Measurements from ENCODE around the gene UBE2L5. TPM values are rescaled to one million over a fixed set of nuclear protein-coding genes. Genes with fewer than 3 reads are reported as not detected.

UBE2L5 gene
- total RNA-seq, 3 donors from 2014 or later: 0.98 to 1.3 TPM; not detected in 1

DNA sequence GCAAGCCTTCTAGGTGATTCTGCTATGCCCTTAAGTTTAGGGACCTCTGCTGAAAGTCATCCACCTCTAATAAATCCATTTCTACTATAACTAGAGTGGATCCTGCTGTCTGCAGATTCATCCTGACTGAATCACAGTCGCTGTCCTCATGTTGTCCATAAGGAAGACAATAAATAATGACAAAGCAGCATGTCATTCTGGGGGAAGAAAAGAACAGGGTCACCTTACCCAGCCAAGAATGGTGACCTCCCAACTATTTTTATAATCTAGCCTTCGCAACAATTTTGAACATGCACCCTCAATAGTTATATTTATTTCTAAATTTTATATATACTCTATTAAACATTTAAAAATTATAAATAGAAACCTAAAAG is 45.0 kb upstream of the UBE2L5 start:
- DNase-seq (ENCODE audit: low spot score in 2 of 2): no peak
- Histone ChIP-seq H3K36me3 (no peaks in the 10 kb centered on the region), H3K9me3 (no peaks in the 10 kb centered on the region), H3K4me3 (no peak overlapping the region), H3K4me1 (no peaks in the 10 kb centered on the region), H3K27ac (no peak overlapping the region), H3K27me3 (no peaks in the 10 kb centered on the region)
- TF ChIP-seq POLR2AphosphoS5 (IDR thresholded peaks at IDR 0.05): no peak
- TF ChIP-seq, protein P1, sequence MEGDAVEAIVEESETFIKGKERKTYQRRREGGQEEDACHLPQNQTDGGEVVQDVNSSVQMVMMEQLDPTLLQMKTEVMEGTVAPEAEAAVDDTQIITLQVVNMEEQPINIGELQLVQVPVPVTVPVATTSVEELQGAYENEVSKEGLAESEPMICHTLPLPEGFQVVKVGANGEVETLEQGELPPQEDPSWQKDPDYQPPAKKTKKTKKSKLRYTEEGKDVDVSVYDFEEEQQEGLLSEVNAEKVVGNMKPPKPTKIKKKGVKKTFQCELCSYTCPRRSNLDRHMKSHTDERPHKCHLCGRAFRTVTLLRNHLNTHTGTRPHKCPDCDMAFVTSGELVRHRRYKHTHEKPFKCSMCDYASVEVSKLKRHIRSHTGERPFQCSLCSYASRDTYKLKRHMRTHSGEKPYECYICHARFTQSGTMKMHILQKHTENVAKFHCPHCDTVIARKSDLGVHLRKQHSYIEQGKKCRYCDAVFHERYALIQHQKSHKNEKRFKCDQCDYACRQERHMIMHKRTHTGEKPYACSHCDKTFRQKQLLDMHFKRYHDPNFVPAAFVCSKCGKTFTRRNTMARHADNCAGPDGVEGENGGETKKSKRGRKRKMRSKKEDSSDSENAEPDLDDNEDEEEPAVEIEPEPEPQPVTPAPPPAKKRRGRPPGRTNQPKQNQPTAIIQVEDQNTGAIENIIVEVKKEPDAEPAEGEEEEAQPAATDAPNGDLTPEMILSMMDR (IDR thresholded peaks at IDR 0.05): no peak
- intact Hi-C loops (cut with DNase I; ENCODE audit: low total_unique reads): loop anchor here (5.0 kb wide), 1 partner anchor 180 kb away; no protein-coding TSS in a partner anchor

DNA sequence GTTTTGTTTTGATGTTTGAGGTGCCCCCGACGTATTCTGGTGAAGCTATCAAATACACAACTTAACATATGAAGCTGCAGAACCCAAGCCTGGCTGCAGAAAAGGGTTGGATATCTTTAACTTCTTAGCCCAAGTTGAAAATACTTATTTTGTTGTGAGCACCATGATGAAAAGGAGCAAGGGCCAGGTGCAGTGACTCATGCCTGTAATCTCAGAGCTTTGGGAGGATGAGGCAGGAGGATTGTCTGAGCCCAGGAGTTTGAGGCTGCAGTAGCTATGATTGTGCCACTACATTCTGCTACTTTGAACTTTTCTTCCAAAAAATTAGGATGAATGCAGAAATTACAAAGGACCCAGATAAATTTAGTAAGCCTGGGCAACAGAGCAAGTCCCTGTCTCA is 44.1 kb upstream of the UBE2L5 start:
- no peaks in the 10 kb centered on the region for H3K9me3 ChIP-seq
- H3K36me3 ChIP-seq: no peaks in the 10 kb centered on the region
- H3K4me3 ChIP-seq: no peak overlapping the region
- TF ChIP-seq POLR2AphosphoS5 (IDR thresholded peaks at IDR 0.05) (no peak), POLR2A (IDR thresholded peaks at IDR 0.05) (no peak)
- TF ChIP-seq, protein P1 (IDR thresholded peaks at IDR 0.05): no peak
- intact Hi-C loops (cut with DNase I; ENCODE audit: low total_unique reads): loop anchor here (5.0 kb wide), 1 partner anchor 181 kb away; no protein-coding TSS in a partner anchor
- no peak for DNase-seq (ENCODE audit: low spot score in 2 of 2)
- H3K4me1 ChIP-seq: no peaks in the 10 kb centered on the region
- no peak overlapping the region for H3K27ac ChIP-seq
- no peaks in the 10 kb centered on the region for H3K27me3 ChIP-seq

DNA sequence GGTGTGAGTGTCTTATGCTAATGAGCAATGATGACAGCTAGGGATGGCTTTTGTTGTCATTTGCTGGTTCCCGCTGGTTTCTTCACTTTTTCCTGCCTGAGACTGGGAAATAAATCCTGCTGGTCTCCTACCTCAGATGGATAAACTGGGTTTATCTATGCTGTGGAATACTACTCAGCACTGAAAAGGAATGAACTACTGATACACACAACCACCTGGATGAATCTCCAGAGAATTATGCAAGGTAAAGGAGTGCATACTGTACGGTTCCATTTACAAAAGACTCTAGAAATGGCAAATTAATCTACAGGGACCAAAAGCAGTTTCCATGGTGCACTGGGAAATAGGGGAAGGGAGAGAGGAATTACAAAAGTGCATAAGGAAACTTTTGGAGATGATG is 41.2 kb upstream of the UBE2L5 start:
- intact Hi-C loops (cut with DNase I; ENCODE audit: low total_unique reads): no loop called here
- DNase-seq (ENCODE audit: low spot score in 2 of 2): no peak
- Histone ChIP-seq H3K4me1 (no peaks in the 10 kb centered on the region), H3K36me3 (no peaks in the 10 kb centered on the region), H3K4me3 (no peak overlapping the region), H3K27me3 (no peaks in the 10 kb centered on the region), H3K9me3 (no peaks in the 10 kb centered on the region), H3K27ac (no peak overlapping the region)
- TF ChIP-seq POLR2AphosphoS5 (IDR thresholded peaks at IDR 0.05) (no peak), POLR2A (IDR thresholded peaks at IDR 0.05) (no peak)
- TF ChIP-seq, protein P1 (IDR thresholded peaks at IDR 0.05): no peak

DNA sequence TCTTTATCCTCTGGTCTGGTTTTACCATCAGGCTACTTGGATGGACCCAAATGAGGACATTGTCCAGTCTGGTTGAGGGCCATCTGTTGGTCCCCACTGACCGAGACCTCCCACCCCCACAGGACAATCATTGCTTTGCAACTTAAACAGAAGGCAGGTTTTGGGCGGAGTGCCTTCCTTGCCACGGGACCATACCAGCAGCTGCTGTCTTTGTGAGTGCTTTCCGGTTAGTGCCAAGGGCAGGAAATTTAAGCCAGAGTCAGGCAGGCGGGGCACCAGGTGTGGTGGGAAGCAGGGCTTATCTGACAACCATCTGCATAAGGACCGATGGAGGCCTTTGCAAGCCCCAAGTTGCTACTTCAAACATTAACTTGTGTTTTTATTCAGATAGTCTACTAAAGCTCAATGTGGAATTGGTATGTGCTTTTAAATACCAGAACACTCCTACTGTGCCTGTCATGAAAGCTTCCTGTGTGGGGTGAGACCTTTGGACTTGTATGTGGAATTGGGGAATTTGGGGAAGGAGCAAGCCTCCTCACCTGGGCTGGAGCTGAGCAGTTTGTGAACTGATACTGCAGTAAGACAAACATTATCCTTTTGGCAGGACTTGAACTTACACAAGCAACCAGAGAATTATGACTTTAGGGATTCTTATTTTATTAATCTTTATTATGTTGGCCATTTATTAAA is 39.3 kb upstream of the UBE2L5 start:
- TF ChIP-seq, protein P1 (IDR thresholded peaks at IDR 0.05): no peak
- TF ChIP-seq POLR2A (IDR thresholded peaks at IDR 0.05) (no peak), POLR2AphosphoS5 (IDR thresholded peaks at IDR 0.05) (no peak)
- no peak overlapping the region for H3K27ac ChIP-seq
- DNase-seq (ENCODE audit: low spot score in 2 of 2): no peak
- intact Hi-C loops (cut with DNase I; ENCODE audit: low total_unique reads): no loop called here
- H3K36me3 ChIP-seq: no peaks in the 10 kb centered on the region
- H3K4me1 ChIP-seq: no peaks in the 10 kb centered on the region
- H3K4me3 ChIP-seq: no peak overlapping the region
- H3K27me3 ChIP-seq: no peaks in the 10 kb centered on the region
- H3K9me3 ChIP-seq: no peaks in the 10 kb centered on the region

DNA sequence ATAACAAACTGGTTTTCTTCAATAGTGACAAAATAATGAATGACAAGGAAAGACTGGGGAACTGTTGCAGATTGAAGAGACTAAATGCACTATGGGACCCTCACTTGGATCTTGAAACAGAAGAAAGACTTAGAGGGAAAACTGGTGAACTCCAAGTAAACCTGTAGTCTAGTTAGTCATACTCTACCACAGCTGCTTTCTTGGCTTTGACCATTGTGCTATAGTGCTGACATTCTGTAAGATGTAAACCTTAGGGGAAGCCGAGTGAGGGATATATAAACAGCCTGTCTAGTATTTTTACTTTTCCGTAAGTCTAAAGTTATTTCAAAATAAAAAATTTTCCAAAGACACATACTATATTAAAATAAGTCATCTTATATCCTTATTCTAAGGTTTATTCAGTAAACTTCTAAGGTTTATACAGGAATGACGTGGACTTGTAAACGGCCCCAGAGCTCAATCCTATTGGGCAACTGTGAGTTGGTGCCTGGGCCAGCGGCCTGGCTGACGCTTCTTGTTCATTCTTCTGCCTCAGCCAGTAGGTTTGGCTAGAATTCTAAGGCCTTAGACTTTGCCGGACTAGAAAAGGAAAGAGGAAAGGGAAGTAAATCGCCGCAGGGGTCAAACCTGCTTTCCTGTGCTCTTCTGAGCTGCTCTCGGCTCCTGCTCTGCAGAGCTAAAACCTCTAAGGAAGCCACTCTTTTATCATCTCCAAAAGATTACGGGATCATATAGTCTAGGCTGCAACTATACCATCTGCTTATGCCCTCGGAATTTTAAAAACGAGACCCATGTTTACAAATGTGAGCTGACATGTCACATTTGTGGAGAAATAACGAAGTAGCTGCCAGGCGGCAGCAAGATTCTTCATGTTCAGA is 33.6 kb upstream of the UBE2L5 start:
- Histone ChIP-seq H3K4me1 (peaks cover 0 to 11% of the 10 kb centered on the region in 2 donors), H3K4me3 (peak overlapping the region in 2 of 3 donors; percentile 28 to 56), H3K27me3 (no peaks in the 10 kb centered on the region), H3K36me3 (no peaks in the 10 kb centered on the region), H3K9me3 (no peaks in the 10 kb centered on the region), H3K27ac (peak overlapping the region; percentile 87 to 92)
- peak in 1 of 2 donors; percentile 75 for DNase-seq (ENCODE audit: low spot score in 2 of 2)
- TF ChIP-seq POLR2A (IDR thresholded peaks at IDR 0.05) (no peak), POLR2AphosphoS5 (IDR thresholded peaks at IDR 0.05) (peak in 1 of 3 donors; percentile 14)
- intact Hi-C loops (cut with DNase I; ENCODE audit: low total_unique reads): no loop called here
